Tibial nerve (tissue), 3 donors: ENCODE measurements around the gene CTXN3.

Experiments
- POLR2A ChIP-seq, 2 donors: fragments of 450-650 bp; IDR thresholded peaks; one replicate each; pipeline ENCODE4 v1.6.1; 2017; ENCODE audit warnings: antibody characterized with exemption in 2 of 2, mild to moderate bottlenecking in 2 of 2, moderate library complexity in 2 of 2
- TF ChIP-seq, protein P1 (sequence below), 5 experiments: fragments of 200-600 bp in 3 of 5; fragments of 450-650 bp in 2 of 5; sonication (generic) in 3 of 5; IDR thresholded peaks; one replicate each; pipeline ENCODE4 v1.5.1; 2016 to 2019; ENCODE audit warnings: antibody characterized with exemption in 5 of 5, mild to moderate bottlenecking in 3 of 5, moderate library complexity in 2 of 5

DNA sequence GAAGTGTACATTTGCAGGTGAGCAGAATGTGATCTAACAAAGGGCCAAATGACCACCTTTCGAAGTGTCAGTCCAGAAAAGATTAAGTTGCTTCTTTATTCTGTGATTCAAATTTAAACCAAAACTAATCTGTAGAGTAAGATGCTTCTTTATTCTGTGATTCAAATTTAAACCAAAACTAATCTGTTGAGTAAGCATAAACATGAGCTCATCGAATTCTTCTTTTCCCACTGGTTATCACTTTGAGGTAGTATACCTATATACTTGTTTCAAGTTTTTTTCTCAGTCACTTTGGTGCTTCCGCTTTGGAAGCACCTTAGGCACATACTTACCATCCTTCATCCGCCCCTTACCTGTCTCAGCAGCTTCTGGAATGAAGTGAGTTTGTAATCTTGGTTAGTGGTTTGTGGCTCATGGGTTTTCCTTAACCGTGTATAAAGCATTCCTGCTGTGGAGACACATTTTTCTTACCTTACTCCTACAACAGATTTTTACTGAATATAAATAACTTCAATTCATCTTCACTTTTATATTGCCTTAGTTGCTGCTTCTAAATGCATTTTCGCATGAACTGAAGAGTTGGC lies 40.7 kb upstream of the CTXN3 start:
- TF ChIP-seq, protein P1, sequence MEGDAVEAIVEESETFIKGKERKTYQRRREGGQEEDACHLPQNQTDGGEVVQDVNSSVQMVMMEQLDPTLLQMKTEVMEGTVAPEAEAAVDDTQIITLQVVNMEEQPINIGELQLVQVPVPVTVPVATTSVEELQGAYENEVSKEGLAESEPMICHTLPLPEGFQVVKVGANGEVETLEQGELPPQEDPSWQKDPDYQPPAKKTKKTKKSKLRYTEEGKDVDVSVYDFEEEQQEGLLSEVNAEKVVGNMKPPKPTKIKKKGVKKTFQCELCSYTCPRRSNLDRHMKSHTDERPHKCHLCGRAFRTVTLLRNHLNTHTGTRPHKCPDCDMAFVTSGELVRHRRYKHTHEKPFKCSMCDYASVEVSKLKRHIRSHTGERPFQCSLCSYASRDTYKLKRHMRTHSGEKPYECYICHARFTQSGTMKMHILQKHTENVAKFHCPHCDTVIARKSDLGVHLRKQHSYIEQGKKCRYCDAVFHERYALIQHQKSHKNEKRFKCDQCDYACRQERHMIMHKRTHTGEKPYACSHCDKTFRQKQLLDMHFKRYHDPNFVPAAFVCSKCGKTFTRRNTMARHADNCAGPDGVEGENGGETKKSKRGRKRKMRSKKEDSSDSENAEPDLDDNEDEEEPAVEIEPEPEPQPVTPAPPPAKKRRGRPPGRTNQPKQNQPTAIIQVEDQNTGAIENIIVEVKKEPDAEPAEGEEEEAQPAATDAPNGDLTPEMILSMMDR (IDR thresholded peaks at IDR 0.05), result no peak
- TF ChIP-seq POLR2A (IDR thresholded peaks at IDR 0.05), result no peak
